HepG2 (cell line): ENCODE results near the gene UBE2O. TPM values are rescaled to one million over a fixed set of nuclear protein-coding genes. Genes with fewer than 3 reads are reported as not detected.

Source experiments
- ATAD3A ChIP-seq: sonication (generic); formaldehyde crosslinking; IDR thresholded peaks from 2 replicates; pipeline ENCODE4 v1.4.0; 2020; ENCODE audit warnings: missing genetic modification reagents
- ELF4 ChIP-seq: sonication (generic); formaldehyde crosslinking; IDR thresholded peaks from 2 replicates; pipeline ENCODE4 v1.5.0; 2020; ENCODE audit warnings: missing genetic modification reagents, mild to moderate bottlenecking, moderate library complexity, borderline replicate concordance
- FOXO1 ChIP-seq: sonication (generic); formaldehyde crosslinking; IDR thresholded peaks from 2 replicates; pipeline ENCODE4 v1.4.0; 2020; ENCODE audit warnings: missing genetic modification reagents
- HDAC2 ChIP-seq: sonication (generic); formaldehyde crosslinking; IDR thresholded peaks from 2 replicates; pipeline ENCODE4 v1.4.0; 2020; ENCODE audit warnings: missing genetic modification reagents
- KAT2B ChIP-seq: fragments of 150-350 bp; IDR thresholded peaks from 2 replicates; pipeline ENCODE4 v1.6.1; 2014; ENCODE audit warnings: low read depth, low read length, borderline replicate concordance
- NAIF1 ChIP-seq: sonication (generic); formaldehyde crosslinking; IDR thresholded peaks from 2 replicates; pipeline ENCODE4 v1.5.0; 2020; ENCODE audit warnings: mild to moderate bottlenecking, missing genetic modification reagents, borderline replicate concordance
- PLRG1 ChIP-seq: fragments of 450-650 bp; conservative IDR thresholded peaks from 2 replicates; pipeline ENCODE4 v1.6.1; 2016
- SP140L ChIP-seq: sonication (generic); formaldehyde crosslinking; IDR thresholded peaks from 2 replicates; pipeline ENCODE4 v1.4.0; 2020; ENCODE audit warnings: missing genetic modification reagents, borderline replicate concordance
- ZNF136 ChIP-seq: sonication (generic); formaldehyde crosslinking; IDR thresholded peaks from 2 replicates; pipeline ENCODE4 v1.8.1; 2022; ENCODE audit warnings: low read depth, mild to moderate bottlenecking, moderate library complexity, missing genetic modification reagents
- ZNF678 ChIP-seq: sonication (generic); formaldehyde crosslinking; IDR thresholded peaks from 2 replicates; pipeline ENCODE4 v1.4.0; 2020; ENCODE audit warnings: mild to moderate bottlenecking, missing genetic modification reagents
- polyA plus RNA-seq, 8 experiments: library from polyadenylated mRNA; depleted of rRNA in 3 of 8; stranded (reverse) in 7 of 8; unstranded in 1 of 8; fragments of >200 nt; fragmentation: Illumina TruSeq in 4 of 8; extraction: Trizol in 4 of 8; gene quantifications; 2 replicates each; pipeline versions ENCODE4 v1.2.1 to v1.2.3, GENCODE V29; 2011 to 2016; ENCODE audit warnings: low read depth in 4 of 8, missing spikeins in 1 of 8, mixed read lengths in 1 of 8; ENCODE audit not compliant: insufficient read depth in 1 of 8
- total RNA-seq, 5 experiments: library from RNA; depleted of rRNA; stranded (reverse); fragments of >200 nt; fragmentation: Illumina TruSeq; extraction: Trizol; gene quantifications; 2 replicates each; pipeline ENCODE4 v1.2.3, GENCODE V29; 2016; ENCODE audit warnings: low read depth in 1 of 5
- TF ChIP-seq, protein P1 (sequence below): sonication (generic); formaldehyde crosslinking; IDR thresholded peaks from 2 replicates; pipeline ENCODE4 v1.4.0; 2020; ENCODE audit warnings: missing genetic modification reagents
- TF ChIP-seq, protein P2 (sequence below): sonication (generic); formaldehyde crosslinking; IDR thresholded peaks from 2 replicates; pipeline ENCODE4 v1.4.0; 2020; ENCODE audit warnings: missing genetic modification reagents, borderline replicate concordance
- TF ChIP-seq, protein P3 (sequence below), 2 experiments: sonication (generic) in 1 of 2; formaldehyde crosslinking in 1 of 2; IDR thresholded peaks; 2 replicates each; pipeline versions ENCODE4 v1.4.0 to v1.6.1; 2016 to 2020; ENCODE audit warnings: borderline replicate concordance in 1 of 2, low read depth in 1 of 2, mild to moderate bottlenecking in 1 of 2, missing genetic modification reagents in 1 of 2
- TF ChIP-seq, protein P4 (sequence below): sonication (generic); formaldehyde crosslinking; IDR thresholded peaks from 2 replicates; pipeline ENCODE4 v1.4.0; 2020; ENCODE audit warnings: mild to moderate bottlenecking, missing genetic modification reagents
- TF ChIP-seq, protein P5 (sequence below): sonication (generic); formaldehyde crosslinking; conservative IDR thresholded peaks from 2 replicates; pipeline ENCODE4 v1.8.0; 2022; ENCODE audit warnings: missing genetic modification reagents
- TF ChIP-seq, protein P6 (sequence below): sonication (generic); formaldehyde crosslinking; IDR thresholded peaks from 2 replicates; pipeline ENCODE4 v1.5.0; 2020; ENCODE audit warnings: missing genetic modification reagents, mild to moderate bottlenecking, borderline replicate concordance
- TF ChIP-seq, protein P7 (sequence below): IDR thresholded peaks from 2 replicates; pipeline ENCODE4 v1.6.1; 2016; ENCODE audit warnings: low read depth, borderline replicate concordance

UBE2O gene
- total and polyA plus RNA-seq, 2 of the 13 experiments (the other 11 are each of a cell fraction or from before 2014, with no cell fraction given) = 21.5 to 23.5 TPM

DNA sequence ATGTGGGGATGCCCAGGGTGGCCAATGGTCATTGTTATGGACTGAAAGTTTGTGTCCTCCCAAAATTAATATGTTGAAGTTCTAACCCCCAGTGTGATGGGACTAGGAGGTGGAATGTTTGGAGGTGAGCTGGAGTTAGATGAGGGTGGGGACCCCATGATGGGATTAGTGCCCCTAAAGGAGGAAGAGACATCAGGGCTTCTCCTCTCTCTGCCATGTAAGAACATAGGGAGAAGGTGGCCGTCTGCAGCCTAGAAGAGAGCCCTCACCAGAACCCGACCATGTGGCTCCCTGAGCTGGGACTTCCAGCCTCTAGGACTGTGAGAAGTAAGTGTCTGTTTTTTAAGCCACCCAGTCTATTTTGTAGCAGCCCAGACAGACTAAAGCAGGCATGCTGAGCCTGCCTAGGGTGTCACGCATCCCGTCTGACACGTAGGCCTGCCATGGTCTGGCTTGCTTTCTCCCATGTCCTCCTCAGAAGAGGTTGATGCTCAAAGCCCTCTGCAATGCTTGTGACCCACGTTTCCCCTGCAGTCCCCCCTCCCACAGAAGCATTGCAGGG, 95.3 kb downstream of the UBE2O start (continued):
- TF ChIP-seq, protein P1, sequence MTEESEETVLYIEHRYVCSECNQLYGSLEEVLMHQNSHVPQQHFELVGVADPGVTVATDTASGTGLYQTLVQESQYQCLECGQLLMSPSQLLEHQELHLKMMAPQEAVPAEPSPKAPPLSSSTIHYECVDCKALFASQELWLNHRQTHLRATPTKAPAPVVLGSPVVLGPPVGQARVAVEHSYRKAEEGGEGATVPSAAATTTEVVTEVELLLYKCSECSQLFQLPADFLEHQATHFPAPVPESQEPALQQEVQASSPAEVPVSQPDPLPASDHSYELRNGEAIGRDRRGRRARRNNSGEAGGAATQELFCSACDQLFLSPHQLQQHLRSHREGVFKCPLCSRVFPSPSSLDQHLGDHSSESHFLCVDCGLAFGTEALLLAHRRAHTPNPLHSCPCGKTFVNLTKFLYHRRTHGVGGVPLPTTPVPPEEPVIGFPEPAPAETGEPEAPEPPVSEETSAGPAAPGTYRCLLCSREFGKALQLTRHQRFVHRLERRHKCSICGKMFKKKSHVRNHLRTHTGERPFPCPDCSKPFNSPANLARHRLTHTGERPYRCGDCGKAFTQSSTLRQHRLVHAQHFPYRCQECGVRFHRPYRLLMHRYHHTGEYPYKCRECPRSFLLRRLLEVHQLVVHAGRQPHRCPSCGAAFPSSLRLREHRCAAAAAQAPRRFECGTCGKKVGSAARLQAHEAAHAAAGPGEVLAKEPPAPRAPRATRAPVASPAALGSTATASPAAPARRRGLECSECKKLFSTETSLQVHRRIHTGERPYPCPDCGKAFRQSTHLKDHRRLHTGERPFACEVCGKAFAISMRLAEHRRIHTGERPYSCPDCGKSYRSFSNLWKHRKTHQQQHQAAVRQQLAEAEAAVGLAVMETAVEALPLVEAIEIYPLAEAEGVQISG (CRISPR knock-in tag) = peak; percentile 8; the same call in 1 of the 2 replicates
- TF ChIP-seq SP140L (CRISPR knock-in tag) (no peak; the same call in 1 of the 2 replicates), KAT2B (no peak), HDAC2 (no peak), NAIF1 (CRISPR knock-in tag) (no peak), ZNF678 (CRISPR knock-in tag) (no peak), ZNF136 (CRISPR knock-in tag) (no peak), PLRG1 (no peak), FOXO1 (CRISPR knock-in tag) (peak; percentile 15; the same call in 1 of the 2 replicates), ATAD3A (CRISPR knock-in tag) (no peak), ELF4 (no peak)
- TF ChIP-seq, protein P2, sequence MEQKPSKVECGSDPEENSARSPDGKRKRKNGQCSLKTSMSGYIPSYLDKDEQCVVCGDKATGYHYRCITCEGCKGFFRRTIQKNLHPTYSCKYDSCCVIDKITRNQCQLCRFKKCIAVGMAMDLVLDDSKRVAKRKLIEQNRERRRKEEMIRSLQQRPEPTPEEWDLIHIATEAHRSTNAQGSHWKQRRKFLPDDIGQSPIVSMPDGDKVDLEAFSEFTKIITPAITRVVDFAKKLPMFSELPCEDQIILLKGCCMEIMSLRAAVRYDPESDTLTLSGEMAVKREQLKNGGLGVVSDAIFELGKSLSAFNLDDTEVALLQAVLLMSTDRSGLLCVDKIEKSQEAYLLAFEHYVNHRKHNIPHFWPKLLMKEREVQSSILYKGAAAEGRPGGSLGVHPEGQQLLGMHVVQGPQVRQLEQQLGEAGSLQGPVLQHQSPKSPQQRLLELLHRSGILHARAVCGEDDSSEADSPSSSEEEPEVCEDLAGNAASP (CRISPR knock-in tag) = no peak
- TF ChIP-seq, protein P3, sequence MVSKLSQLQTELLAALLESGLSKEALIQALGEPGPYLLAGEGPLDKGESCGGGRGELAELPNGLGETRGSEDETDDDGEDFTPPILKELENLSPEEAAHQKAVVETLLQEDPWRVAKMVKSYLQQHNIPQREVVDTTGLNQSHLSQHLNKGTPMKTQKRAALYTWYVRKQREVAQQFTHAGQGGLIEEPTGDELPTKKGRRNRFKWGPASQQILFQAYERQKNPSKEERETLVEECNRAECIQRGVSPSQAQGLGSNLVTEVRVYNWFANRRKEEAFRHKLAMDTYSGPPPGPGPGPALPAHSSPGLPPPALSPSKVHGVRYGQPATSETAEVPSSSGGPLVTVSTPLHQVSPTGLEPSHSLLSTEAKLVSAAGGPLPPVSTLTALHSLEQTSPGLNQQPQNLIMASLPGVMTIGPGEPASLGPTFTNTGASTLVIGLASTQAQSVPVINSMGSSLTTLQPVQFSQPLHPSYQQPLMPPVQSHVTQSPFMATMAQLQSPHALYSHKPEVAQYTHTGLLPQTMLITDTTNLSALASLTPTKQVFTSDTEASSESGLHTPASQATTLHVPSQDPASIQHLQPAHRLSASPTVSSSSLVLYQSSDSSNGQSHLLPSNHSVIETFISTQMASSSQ (IDR thresholded peaks at IDR 0.05; ENCODE audit: low read depth) = no peak
- TF ChIP-seq, protein P3 (CRISPR knock-in tag; IDR thresholded peaks at IDR 0.05; ENCODE audit: borderline replicate concordance) = no peak
- TF ChIP-seq, protein P4, sequence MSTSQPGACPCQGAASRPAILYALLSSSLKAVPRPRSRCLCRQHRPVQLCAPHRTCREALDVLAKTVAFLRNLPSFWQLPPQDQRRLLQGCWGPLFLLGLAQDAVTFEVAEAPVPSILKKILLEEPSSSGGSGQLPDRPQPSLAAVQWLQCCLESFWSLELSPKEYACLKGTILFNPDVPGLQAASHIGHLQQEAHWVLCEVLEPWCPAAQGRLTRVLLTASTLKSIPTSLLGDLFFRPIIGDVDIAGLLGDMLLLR (CRISPR knock-in tag) = no peak
- TF ChIP-seq, protein P5, sequence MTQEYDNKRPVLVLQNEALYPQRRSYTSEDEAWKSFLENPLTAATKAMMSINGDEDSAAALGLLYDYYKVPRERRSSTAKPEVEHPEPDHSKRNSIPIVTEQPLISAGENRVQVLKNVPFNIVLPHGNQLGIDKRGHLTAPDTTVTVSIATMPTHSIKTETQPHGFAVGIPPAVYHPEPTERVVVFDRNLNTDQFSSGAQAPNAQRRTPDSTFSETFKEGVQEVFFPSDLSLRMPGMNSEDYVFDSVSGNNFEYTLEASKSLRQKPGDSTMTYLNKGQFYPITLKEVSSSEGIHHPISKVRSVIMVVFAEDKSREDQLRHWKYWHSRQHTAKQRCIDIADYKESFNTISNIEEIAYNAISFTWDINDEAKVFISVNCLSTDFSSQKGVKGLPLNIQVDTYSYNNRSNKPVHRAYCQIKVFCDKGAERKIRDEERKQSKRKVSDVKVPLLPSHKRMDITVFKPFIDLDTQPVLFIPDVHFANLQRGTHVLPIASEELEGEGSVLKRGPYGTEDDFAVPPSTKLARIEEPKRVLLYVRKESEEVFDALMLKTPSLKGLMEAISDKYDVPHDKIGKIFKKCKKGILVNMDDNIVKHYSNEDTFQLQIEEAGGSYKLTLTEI = no peak
- TF ChIP-seq, protein P6, sequence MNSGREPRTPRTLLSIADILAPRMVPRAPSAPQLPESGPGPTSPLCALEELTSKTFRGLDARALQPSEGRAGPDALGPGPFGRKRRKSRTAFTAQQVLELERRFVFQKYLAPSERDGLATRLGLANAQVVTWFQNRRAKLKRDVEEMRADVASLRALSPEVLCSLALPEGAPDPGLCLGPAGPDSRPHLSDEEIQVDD (CRISPR knock-in tag) = no peak
- TF ChIP-seq, protein P7, sequence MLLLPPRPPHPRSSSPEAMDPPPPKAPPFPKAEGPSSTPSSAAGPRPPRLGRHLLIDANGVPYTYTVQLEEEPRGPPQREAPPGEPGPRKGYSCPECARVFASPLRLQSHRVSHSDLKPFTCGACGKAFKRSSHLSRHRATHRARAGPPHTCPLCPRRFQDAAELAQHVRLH (CRISPR knock-in tag) = no peak
